SK-N-SH (cell line): ENCODE measurements around the gene SDE2.

Experiments
- CTCF ChIP-seq: fragments of 200-600 bp; sonication (generic); IDR thresholded peaks from 2 replicates; pipeline ENCODE4 v1.6.1; 2017; ENCODE audit warnings: antibody characterized with exemption, mild to moderate bottlenecking, moderate library complexity
- EP300 ChIP-seq, 2 experiments: IDR thresholded peaks; 2 replicates each; pipeline versions ENCODE4 v1.4.0 to v1.6.1; 2012; ENCODE audit warnings: borderline replicate concordance in 1 of 2, low read depth in 1 of 2, low read length in 1 of 2
- FOSL2 ChIP-seq: IDR thresholded peaks from 2 replicates; pipeline ENCODE4 v1.4.0; 2012; ENCODE audit warnings: low read depth, mild to moderate bottlenecking, moderate library complexity, borderline replicate concordance
- JUND ChIP-seq: IDR thresholded peaks from 2 replicates; pipeline ENCODE4 v1.4.0; 2012
- MAX ChIP-seq: IDR thresholded peaks from 2 replicates; pipeline ENCODE4 v1.4.0; 2012; ENCODE audit warnings: low read depth
- MXI1 ChIP-seq: IDR thresholded peaks from 2 replicates; pipeline ENCODE4 v1.6.1; 2012; ENCODE audit warnings: mild to moderate bottlenecking, low read depth, low read length, improper control_type of control experiment
- PBX3 ChIP-seq: IDR thresholded peaks from 2 replicates; pipeline ENCODE4; 2012
- POLR2AphosphoS5 ChIP-seq: IDR thresholded peaks from 2 replicates; pipeline ENCODE4 v1.6.1; 2012; ENCODE audit warnings: low read depth, low read length
- RCOR1 ChIP-seq: fragments of 150-350 bp; IDR thresholded peaks from 2 replicates; pipeline ENCODE4 v1.6.1; 2017; ENCODE audit warnings: antibody characterized with exemption, low read length
- REST ChIP-seq: IDR thresholded peaks from 2 replicates; pipeline ENCODE4 v1.6.1; 2012; ENCODE audit warnings: mild to moderate bottlenecking, low read depth, low read length, moderate library complexity
- RXRA ChIP-seq: IDR thresholded peaks from 2 replicates; pipeline ENCODE4 v1.4.0; 2012; ENCODE audit warnings: low read depth, mild to moderate bottlenecking, borderline replicate concordance
- TAF1 ChIP-seq: IDR thresholded peaks from 2 replicates; pipeline ENCODE4 v1.6.1; 2012; ENCODE audit warnings: low read depth, mild to moderate bottlenecking, low read length, moderate library complexity, borderline replicate concordance
- TCF12 ChIP-seq: IDR thresholded peaks from 2 replicates; pipeline ENCODE4 v1.4.0; 2012

- TF ChIP-seq CTCF: no peak
- no peak for TF ChIP-seq JUND
- TF ChIP-seq TCF12: no peak
- TF ChIP-seq RXRA: no peak
- TF ChIP-seq MXI1: no peak
- TF ChIP-seq TAF1: no peak
- no peak for TF ChIP-seq EP300 (IDR thresholded peaks at IDR 0.05; ENCODE audit: borderline replicate concordance in 1 of 2, low read depth in 1 of 2, low read length in 1 of 2)
- no peak for TF ChIP-seq MAX
- TF ChIP-seq POLR2AphosphoS5: no peak
- TF ChIP-seq REST: no peak
- no peak for TF ChIP-seq FOSL2
- TF ChIP-seq RCOR1: no peak
- TF ChIP-seq PBX3: no peak
These were observed 57.3 kb downstream of the SDE2 start for GRCh38 chr1:225941942-225942222.
